WTC11 (cell line): ENCODE results near the gene SPAAR. TPM values are rescaled to one million over a fixed set of nuclear protein-coding genes. Genes with fewer than 3 reads are reported as not detected.

Source experiments
- ATAC-seq: fragments of 200-7000 bp; cut with Tn5 transposase; 2 replicates; pipeline ENCODE4 v1.10.0; 2021; ENCODE audit warnings: mild to moderate bottlenecking, moderate library complexity
- CTCF ChIA-PET: fragments of 300-600 bp; sonication (Branson Sonifier 250); formaldehyde crosslinking; loops from one replicate; lab custom pipeline; 2021; ENCODE audit warnings: antibody characterized with exemption; lab: Charles Lee
- POLR2A ChIA-PET: fragments of 350-600 bp; sonication (Branson Sonifier 250); formaldehyde crosslinking; loops from one replicate; lab custom pipeline; 2021; ENCODE audit warnings: antibody characterized with exemption; lab: Charles Lee
- DNase-seq: peaks from one replicate; pipeline ENCODE4 v3.0.0; 2021; ENCODE audit warnings: low spot score
- H3K27ac Mint-ChIP-seq: 2 replicates; pipeline ENCODE4 v1.8.0; 2021; ENCODE audit warnings: mixed read lengths
- H3K27me3 Mint-ChIP-seq: 2 replicates; pipeline ENCODE4 v1.8.0; 2021; ENCODE audit warnings: low read depth, mild to moderate bottlenecking, moderate library complexity, mixed read lengths
- H3K36me3 Mint-ChIP-seq: 2 replicates; pipeline ENCODE4 v1.8.0; 2021; ENCODE audit warnings: mixed read lengths
- H3K4me1 Mint-ChIP-seq: 2 replicates; pipeline ENCODE4 v1.8.0; 2022; ENCODE audit warnings: mixed read lengths
- H3K4me3 Mint-ChIP-seq: 2 replicates; pipeline ENCODE4 v1.8.0; 2021; ENCODE audit warnings: mild to moderate bottlenecking, moderate library complexity, mixed read lengths
- H3K9me3 Mint-ChIP-seq: 2 replicates; pipeline ENCODE4 v1.8.0; 2021; ENCODE audit warnings: mixed read lengths
- ATF1 ChIP-seq: sonication (generic); formaldehyde crosslinking; IDR thresholded peaks from 2 replicates; pipeline ENCODE4 v1.8.1; 2023; ENCODE audit warnings: mild to moderate bottlenecking, moderate library complexity, missing genetic modification reagents
- CBFB ChIP-seq: sonication (generic); formaldehyde crosslinking; IDR thresholded peaks from 2 replicates; pipeline ENCODE4 v1.8.1; 2022; ENCODE audit warnings: mild to moderate bottlenecking, low read depth, missing genetic modification reagents
- ESRRA ChIP-seq: sonication (generic); formaldehyde crosslinking; IDR thresholded peaks from 2 replicates; pipeline ENCODE4 v1.8.1; 2022; ENCODE audit warnings: mild to moderate bottlenecking, missing genetic modification reagents, borderline replicate concordance
- GRHL2 ChIP-seq: fragments of 250-450 bp; sonication (Bioruptor Pico); IDR thresholded peaks from 2 replicates; pipeline ENCODE4 v1.8.0; 2022; ENCODE audit warnings: mild to moderate bottlenecking, moderate library complexity; ENCODE audit not compliant: insufficient replicate concordance, severe bottlenecking
- IRF2 ChIP-seq: sonication (generic); formaldehyde crosslinking; IDR thresholded peaks from 2 replicates; pipeline ENCODE4 v1.8.0; 2022; ENCODE audit warnings: low read depth, missing genetic modification reagents, borderline replicate concordance
- MXD4 ChIP-seq: fragments of 250-450 bp; sonication (Bioruptor Pico); IDR thresholded peaks from 2 replicates; pipeline ENCODE4 v1.8.0; 2021; ENCODE audit warnings: mild to moderate bottlenecking, moderate library complexity, borderline replicate concordance
- NFATC4 ChIP-seq: fragments of 250-450 bp; sonication (Bioruptor Pico); IDR thresholded peaks from 2 replicates; pipeline ENCODE4 v1.9.0; 2021; ENCODE audit warnings: mild to moderate bottlenecking
- NFE2L1 ChIP-seq: sonication (generic); formaldehyde crosslinking; IDR thresholded peaks from 2 replicates; pipeline ENCODE4 v1.8.1; 2023; ENCODE audit warnings: missing genetic modification reagents
- NFYB ChIP-seq: sonication (generic); formaldehyde crosslinking; conservative IDR thresholded peaks from 2 replicates; pipeline ENCODE4 v1.8.0; 2022; ENCODE audit warnings: low read depth, missing genetic modification reagents
- NR1H2 ChIP-seq: sonication (generic); formaldehyde crosslinking; IDR thresholded peaks from 2 replicates; pipeline ENCODE4 v1.9.0; 2021; ENCODE audit warnings: mild to moderate bottlenecking, moderate library complexity, missing genetic modification reagents
- PRRX2 ChIP-seq: fragments of 250-450 bp; sonication (Bioruptor Pico); IDR thresholded peaks from 2 replicates; pipeline ENCODE4 v1.8.0; 2021; ENCODE audit warnings: mild to moderate bottlenecking
- SOX15 ChIP-seq: fragments of 250-450 bp; sonication (Bioruptor Pico); IDR thresholded peaks from 2 replicates; pipeline ENCODE4 v1.9.0; 2021; ENCODE audit warnings: mild to moderate bottlenecking
- ZBTB21 ChIP-seq: sonication (generic); formaldehyde crosslinking; IDR thresholded peaks from 2 replicates; pipeline ENCODE4 v1.8.1; 2023; ENCODE audit warnings: mild to moderate bottlenecking, missing genetic modification reagents, borderline replicate concordance
- ZNF232 ChIP-seq: sonication (generic); formaldehyde crosslinking; IDR thresholded peaks from 2 replicates; pipeline ENCODE4 v1.8.0; 2022; ENCODE audit warnings: mild to moderate bottlenecking, missing genetic modification reagents
- ZNF317 ChIP-seq: sonication (generic); formaldehyde crosslinking; IDR thresholded peaks from 2 replicates; pipeline ENCODE4 v1.8.1; 2023; ENCODE audit warnings: low read depth, mild to moderate bottlenecking, moderate library complexity, missing genetic modification reagents, borderline replicate concordance
- ZNF396 ChIP-seq: fragments of 250-450 bp; sonication (Bioruptor Pico); IDR thresholded peaks from 2 replicates; pipeline ENCODE4 v1.8.0; 2021; ENCODE audit warnings: mild to moderate bottlenecking, moderate library complexity, borderline replicate concordance
- ZNF416 ChIP-seq: fragments of 250-450 bp; sonication (Bioruptor Pico); IDR thresholded peaks from 2 replicates; pipeline ENCODE4 v1.9.0; 2021; ENCODE audit warnings: mild to moderate bottlenecking, inconsistent platforms
- ZNF671 ChIP-seq: fragments of 250-450 bp; sonication (Bioruptor Pico); IDR thresholded peaks from 2 replicates; pipeline ENCODE4 v1.8.0; 2021; ENCODE audit warnings: mild to moderate bottlenecking
- total RNA-seq: library from RNA; stranded (reverse); gene quantifications from 3 replicates; pipeline ENCODE4 v1.2.3, GENCODE V29; 2021
- TF ChIP-seq, protein P1 (sequence below): fragments of 250-450 bp; sonication (Bioruptor Pico); IDR thresholded peaks from 2 replicates; pipeline ENCODE4 v1.9.0; 2021; ENCODE audit warnings: moderate library complexity, mild to moderate bottlenecking, inconsistent platforms, borderline replicate concordance
- TF ChIP-seq, protein P2 (sequence below): fragments of 250-450 bp; sonication (Bioruptor Pico); IDR thresholded peaks from 2 replicates; pipeline ENCODE4 v1.9.0; 2021; ENCODE audit warnings: mild to moderate bottlenecking
- TF ChIP-seq, protein P3 (sequence below): sonication (generic); formaldehyde crosslinking; IDR thresholded peaks from 2 replicates; pipeline ENCODE4 v1.8.0; 2022; ENCODE audit warnings: mild to moderate bottlenecking, missing genetic modification reagents
- TF ChIP-seq, protein P4 (sequence below): sonication (generic); formaldehyde crosslinking; IDR thresholded peaks from 2 replicates; pipeline ENCODE4 v1.8.0; 2022; ENCODE audit warnings: mild to moderate bottlenecking, missing genetic modification reagents
- TF ChIP-seq, protein P5 (sequence below): fragments of 250-450 bp; sonication (Bioruptor Pico); conservative IDR thresholded peaks from 2 replicates; pipeline ENCODE4 v1.9.0; 2021; ENCODE audit warnings: mild to moderate bottlenecking
- TF ChIP-seq, protein P6 (sequence below): sonication (generic); formaldehyde crosslinking; IDR thresholded peaks from 2 replicates; pipeline ENCODE4 v1.8.1; 2022; ENCODE audit warnings: low read depth, mild to moderate bottlenecking, moderate library complexity, missing genetic modification reagents, borderline replicate concordance

SPAAR gene
- total RNA-seq, 1 experiment from 2014 or later, result 0.33 TPM

DNA sequence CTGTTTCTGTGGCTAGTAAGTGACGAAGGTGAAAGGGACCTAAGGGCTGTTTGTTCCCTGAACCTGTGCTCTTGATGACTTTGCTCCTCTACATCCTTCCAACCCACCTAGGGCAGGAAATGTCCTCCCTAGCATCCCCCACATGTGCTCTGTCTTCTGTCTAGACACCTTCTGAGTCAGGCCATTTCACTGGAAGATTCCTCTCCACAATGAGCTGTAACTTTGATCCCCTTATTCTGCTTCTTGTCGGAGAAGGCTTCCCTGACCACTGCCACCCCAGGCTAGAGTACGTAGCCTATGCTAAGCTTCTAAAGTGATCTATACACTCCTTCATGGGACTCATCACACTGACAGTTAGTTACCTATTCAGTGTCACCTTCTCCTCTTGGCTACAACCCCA lies 21.7 kb downstream of the SPAAR start:
- CTCF ChIA-PET, result interaction anchor here (2.7 kb wide), 1 partner anchor 14 kb away, joined by 10 read pairs; no protein-coding TSS in a partner anchor
- no peak for DNase-seq
- POLR2A ChIA-PET, result no interaction called here

DNA sequence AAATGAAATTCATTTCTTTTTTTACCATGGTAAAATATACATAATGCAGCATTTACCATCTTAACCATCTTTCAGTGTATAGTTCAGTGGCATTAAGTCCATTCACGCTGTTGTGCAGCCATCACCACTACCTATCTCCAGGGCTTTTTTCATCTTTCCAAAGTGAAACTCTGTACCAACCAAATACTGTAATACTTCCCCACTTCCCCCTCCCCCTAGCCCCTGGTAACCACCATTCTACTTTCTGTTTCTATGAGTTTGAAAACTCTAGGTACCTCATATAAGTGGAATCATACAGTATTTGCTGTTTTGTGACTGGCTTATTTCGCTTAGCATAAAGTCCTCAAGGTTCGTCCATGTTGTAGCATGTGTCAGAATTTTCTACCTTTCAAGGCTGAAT lies 23.4 kb downstream of the SPAAR start:
- CTCF ChIA-PET, result interaction anchor here (1.1 kb wide), 1 partner anchor 22 kb away, joined by 3 read pairs; no protein-coding TSS in a partner anchor
- POLR2A ChIA-PET, result no interaction called here

More for the DNA sequence above, 21.7 kb downstream of the SPAAR start:
- no peak overlapping the region for H3K4me3 Mint-ChIP-seq
- no peak for ATAC-seq
- no peak for TF ChIP-seq ZBTB21 (CRISPR knock-in tag)
- no peak for TF ChIP-seq ZNF232 (CRISPR knock-in tag)
- no peak for TF ChIP-seq SOX15
- no peak for TF ChIP-seq IRF2
- TF ChIP-seq, protein P1, sequence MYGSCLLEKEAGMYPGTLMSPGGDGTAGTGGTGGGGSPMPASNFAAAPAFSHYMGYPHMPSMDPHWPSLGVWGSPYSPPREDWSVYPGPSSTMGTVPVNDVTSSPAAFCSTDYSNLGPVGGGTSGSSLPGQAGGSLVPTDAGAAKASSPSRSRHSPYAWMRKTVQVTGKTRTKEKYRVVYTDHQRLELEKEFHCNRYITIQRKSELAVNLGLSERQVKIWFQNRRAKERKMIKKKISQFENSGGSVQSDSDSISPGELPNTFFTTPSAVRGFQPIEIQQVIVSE (CRISPR knock-in tag), result no peak
- no peak for TF ChIP-seq NR1H2 (CRISPR knock-in tag)
- TF ChIP-seq ZNF396 (CRISPR knock-in tag), result no peak
- TF ChIP-seq ATF1 (CRISPR knock-in tag), result no peak
- TF ChIP-seq GRHL2 (CRISPR knock-in tag), result no peak
- TF ChIP-seq, protein P2, sequence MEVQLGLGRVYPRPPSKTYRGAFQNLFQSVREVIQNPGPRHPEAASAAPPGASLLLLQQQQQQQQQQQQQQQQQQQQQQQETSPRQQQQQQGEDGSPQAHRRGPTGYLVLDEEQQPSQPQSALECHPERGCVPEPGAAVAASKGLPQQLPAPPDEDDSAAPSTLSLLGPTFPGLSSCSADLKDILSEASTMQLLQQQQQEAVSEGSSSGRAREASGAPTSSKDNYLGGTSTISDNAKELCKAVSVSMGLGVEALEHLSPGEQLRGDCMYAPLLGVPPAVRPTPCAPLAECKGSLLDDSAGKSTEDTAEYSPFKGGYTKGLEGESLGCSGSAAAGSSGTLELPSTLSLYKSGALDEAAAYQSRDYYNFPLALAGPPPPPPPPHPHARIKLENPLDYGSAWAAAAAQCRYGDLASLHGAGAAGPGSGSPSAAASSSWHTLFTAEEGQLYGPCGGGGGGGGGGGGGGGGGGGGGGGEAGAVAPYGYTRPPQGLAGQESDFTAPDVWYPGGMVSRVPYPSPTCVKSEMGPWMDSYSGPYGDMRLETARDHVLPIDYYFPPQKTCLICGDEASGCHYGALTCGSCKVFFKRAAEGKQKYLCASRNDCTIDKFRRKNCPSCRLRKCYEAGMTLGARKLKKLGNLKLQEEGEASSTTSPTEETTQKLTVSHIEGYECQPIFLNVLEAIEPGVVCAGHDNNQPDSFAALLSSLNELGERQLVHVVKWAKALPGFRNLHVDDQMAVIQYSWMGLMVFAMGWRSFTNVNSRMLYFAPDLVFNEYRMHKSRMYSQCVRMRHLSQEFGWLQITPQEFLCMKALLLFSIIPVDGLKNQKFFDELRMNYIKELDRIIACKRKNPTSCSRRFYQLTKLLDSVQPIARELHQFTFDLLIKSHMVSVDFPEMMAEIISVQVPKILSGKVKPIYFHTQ (CRISPR knock-in tag), result no peak
- TF ChIP-seq, protein P3, sequence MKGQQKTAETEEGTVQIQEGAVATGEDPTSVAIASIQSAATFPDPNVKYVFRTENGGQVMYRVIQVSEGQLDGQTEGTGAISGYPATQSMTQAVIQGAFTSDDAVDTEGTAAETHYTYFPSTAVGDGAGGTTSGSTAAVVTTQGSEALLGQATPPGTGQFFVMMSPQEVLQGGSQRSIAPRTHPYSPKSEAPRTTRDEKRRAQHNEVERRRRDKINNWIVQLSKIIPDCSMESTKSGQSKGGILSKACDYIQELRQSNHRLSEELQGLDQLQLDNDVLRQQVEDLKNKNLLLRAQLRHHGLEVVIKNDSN (CRISPR knock-in tag), result no peak
- no peak for TF ChIP-seq NFE2L1 (CRISPR knock-in tag)
- H3K27ac Mint-ChIP-seq, result no peak overlapping the region
- H3K9me3 Mint-ChIP-seq, result no peaks in the 10 kb centered on the region
- H3K36me3 Mint-ChIP-seq, result no peaks in the 10 kb centered on the region
- peaks cover 14% of the 10 kb centered on the region for H3K27me3 Mint-ChIP-seq
- H3K4me1 Mint-ChIP-seq, result no peaks in the 10 kb centered on the region

More for the DNA sequence above, 23.4 kb downstream of the SPAAR start:
- no peak overlapping the region for H3K4me3 Mint-ChIP-seq
- DNase-seq, result no peak
- H3K4me1 Mint-ChIP-seq, result no peaks in the 10 kb centered on the region
- no peak for ATAC-seq
- no peaks in the 10 kb centered on the region for H3K36me3 Mint-ChIP-seq
- H3K27ac Mint-ChIP-seq, result no peak overlapping the region
- peaks cover 8% of the 10 kb centered on the region for H3K9me3 Mint-ChIP-seq
- TF ChIP-seq ZNF232 (CRISPR knock-in tag), result no peak
- no peak for TF ChIP-seq ZNF416
- TF ChIP-seq, protein P4, sequence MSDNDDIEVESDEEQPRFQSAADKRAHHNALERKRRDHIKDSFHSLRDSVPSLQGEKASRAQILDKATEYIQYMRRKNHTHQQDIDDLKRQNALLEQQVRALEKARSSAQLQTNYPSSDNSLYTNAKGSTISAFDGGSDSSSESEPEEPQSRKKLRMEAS, result no peak
- no peak for TF ChIP-seq PRRX2
- TF ChIP-seq, protein P5, sequence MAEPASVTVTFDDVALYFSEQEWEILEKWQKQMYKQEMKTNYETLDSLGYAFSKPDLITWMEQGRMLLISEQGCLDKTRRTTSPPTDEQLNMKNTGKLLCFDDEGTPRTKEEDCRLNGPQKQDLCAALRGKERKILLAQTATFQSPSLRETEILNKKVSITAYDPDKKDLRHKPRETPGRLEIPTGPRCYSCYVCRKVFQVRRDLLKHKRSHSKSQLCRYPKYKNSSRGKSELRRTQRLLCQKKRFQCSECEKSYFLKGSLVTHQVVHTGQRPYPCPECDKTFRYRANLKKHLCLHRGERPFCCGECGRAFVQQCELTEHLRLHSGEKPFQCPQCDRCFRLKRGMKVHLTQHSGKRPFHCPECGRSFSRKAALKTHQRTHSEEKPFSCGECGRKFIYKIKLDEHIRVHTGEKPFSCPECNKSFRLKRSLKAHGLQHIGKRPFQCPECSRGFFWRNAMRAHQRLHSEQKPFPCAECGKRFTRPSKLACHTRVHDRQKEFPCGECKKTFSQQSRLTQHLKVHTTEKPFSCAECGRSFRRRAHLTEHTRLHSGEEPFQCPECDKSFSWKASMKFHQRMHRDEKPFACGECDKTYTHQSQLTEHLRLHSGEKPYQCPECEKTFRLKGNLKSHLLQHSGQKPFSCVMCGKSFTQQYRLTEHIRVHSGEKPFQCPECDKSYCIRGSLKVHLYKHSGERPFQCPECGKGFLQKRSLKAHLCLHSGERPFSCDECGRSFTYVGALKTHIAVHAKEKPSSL (CRISPR knock-in tag), result no peak
- no peak for TF ChIP-seq CBFB (CRISPR knock-in tag)
- TF ChIP-seq, protein P1 (CRISPR knock-in tag), result no peak
- no peak for TF ChIP-seq ZNF671 (CRISPR knock-in tag)
- no peak for TF ChIP-seq ZNF317 (CRISPR knock-in tag)
- TF ChIP-seq, protein P6, sequence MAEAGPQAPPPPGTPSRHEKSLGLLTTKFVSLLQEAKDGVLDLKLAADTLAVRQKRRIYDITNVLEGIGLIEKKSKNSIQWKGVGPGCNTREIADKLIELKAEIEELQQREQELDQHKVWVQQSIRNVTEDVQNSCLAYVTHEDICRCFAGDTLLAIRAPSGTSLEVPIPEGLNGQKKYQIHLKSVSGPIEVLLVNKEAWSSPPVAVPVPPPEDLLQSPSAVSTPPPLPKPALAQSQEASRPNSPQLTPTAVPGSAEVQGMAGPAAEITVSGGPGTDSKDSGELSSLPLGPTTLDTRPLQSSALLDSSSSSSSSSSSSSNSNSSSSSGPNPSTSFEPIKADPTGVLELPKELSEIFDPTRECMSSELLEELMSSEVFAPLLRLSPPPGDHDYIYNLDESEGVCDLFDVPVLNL (CRISPR knock-in tag), result no peak
- no peak for TF ChIP-seq NFATC4 (CRISPR knock-in tag)
- TF ChIP-seq ESRRA, result no peak
- no peak for TF ChIP-seq MXD4 (CRISPR knock-in tag)
- TF ChIP-seq NFYB (CRISPR knock-in tag), result no peak
- no peak for TF ChIP-seq IRF2
- peaks cover 14% of the 10 kb centered on the region for H3K27me3 Mint-ChIP-seq
